Colonic mucosa (tissue), 4 donors: ENCODE data around the gene RPUSD4. TPM values are rescaled to one million over a fixed set of nuclear protein-coding genes. Genes with fewer than 3 reads are reported as not detected.

Experiments
- DNase-seq: peaks from one replicate; pipeline ENCODE4 v3.0.0-alpha.2; 2020
- H3K27ac ChIP-seq: fragments of 200-600 bp; one replicate; pipeline ENCODE4 v1.8.0; 2021
- H3K27me3 ChIP-seq: fragments of 200-600 bp; one replicate; pipeline ENCODE4 v1.8.0; 2021
- H3K36me3 ChIP-seq: fragments of 200-600 bp; one replicate; pipeline ENCODE4 v1.8.0; 2021
- H3K4me1 ChIP-seq: fragments of 200-600 bp; one replicate; pipeline ENCODE4 v1.8.0; 2021; ENCODE audit warnings: mild to moderate bottlenecking
- H3K4me3 ChIP-seq: fragments of 200-600 bp; one replicate; pipeline ENCODE4 v1.8.0; 2021
- H3K9ac ChIP-seq, 2 donors: one replicate each; pipeline ENCODE4 v1.7.0; 2013; ENCODE audit warnings: control low read depth in 2 of 2, low read depth in 2 of 2, low read length in 2 of 2
- H3K9me3 ChIP-seq: fragments of 200-600 bp; one replicate; pipeline ENCODE4 v1.8.0; 2021
- intact Hi-C: fragments of 100-400 bp; cut with DNase I; formaldehyde crosslinking; loops from one replicate; pipeline ENCODE4 v1.14.1; 2022
- total RNA-seq, 2 donors: library from RNA; stranded (reverse); fragmentation: NEBNext Ultra II Directional in 1 of 2; extraction: Animal tissue kit (Norgen Biotek cat#: 25700) in 1 of 2; gene quantifications; one replicate each; pipeline ENCODE4 v1.2.1, GENCODE V29; 2021
- TF ChIP-seq, protein P1 (sequence below): fragments of 200-600 bp; IDR thresholded peaks from one replicate; pipeline ENCODE4 v1.8.0; 2022; ENCODE audit warnings: antibody characterized with exemption, mild to moderate bottlenecking
- donor health status: healthy.
- donor health status: DM: no; HTN: no; CAD: no.
- donor health status: DM: no; HTN: no; CAD: no.

RPUSD4 gene
- total RNA-seq, 2 donors from 2014 or later = 14.4 to 25.1 TPM

DNA sequence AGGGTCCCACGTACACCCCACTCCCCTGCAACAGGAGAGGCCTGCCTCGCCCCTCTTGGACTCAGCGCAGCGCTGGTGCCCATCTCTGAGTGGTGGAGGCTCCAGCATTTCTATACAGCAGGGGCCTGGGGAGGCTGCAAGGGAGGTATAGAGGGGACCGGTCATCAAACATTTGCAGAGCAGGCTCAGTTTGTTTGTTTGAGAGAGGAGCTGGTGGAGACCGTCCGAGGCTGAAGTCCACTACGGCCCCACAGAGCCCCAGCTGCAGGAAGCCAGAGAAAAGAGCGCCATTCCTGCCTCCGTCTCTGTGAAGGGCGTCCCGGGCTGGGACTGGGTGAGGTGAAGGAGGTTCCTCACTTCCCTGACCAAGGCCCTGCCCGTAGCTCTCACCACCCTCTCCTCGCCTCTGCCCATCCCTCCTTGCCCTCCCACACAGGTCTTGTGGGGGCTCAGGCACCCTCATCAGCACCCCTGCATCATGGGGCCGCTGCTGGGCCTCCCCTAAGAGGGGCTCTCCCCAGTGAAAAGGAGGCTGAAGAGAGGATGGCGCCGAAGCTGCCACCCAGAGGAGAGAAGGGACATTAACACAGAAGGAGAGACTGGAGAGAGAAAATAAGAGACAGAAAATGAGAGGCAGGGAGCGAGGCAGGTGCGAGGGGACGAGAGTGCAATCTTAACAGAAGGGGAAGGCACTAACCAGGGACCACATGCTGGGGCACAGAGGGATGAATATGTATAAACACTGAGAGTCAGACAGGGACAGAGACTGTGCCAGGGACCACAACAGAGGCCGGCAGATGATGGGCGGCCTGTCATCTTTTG is 24.5 kb downstream of the RPUSD4 start:
- intact Hi-C loops = no loop called here
- H3K4me3 ChIP-seq = no peak overlapping the region
- DNase-seq = no peak
- H3K9ac ChIP-seq = no peak overlapping the region
- TF ChIP-seq, protein P1, sequence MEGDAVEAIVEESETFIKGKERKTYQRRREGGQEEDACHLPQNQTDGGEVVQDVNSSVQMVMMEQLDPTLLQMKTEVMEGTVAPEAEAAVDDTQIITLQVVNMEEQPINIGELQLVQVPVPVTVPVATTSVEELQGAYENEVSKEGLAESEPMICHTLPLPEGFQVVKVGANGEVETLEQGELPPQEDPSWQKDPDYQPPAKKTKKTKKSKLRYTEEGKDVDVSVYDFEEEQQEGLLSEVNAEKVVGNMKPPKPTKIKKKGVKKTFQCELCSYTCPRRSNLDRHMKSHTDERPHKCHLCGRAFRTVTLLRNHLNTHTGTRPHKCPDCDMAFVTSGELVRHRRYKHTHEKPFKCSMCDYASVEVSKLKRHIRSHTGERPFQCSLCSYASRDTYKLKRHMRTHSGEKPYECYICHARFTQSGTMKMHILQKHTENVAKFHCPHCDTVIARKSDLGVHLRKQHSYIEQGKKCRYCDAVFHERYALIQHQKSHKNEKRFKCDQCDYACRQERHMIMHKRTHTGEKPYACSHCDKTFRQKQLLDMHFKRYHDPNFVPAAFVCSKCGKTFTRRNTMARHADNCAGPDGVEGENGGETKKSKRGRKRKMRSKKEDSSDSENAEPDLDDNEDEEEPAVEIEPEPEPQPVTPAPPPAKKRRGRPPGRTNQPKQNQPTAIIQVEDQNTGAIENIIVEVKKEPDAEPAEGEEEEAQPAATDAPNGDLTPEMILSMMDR = no peak
- no peaks in the 10 kb centered on the region for H3K27me3 ChIP-seq
- no peaks in the 10 kb centered on the region for H3K36me3 ChIP-seq
- no peak overlapping the region for H3K27ac ChIP-seq
- no peaks in the 10 kb centered on the region for H3K4me1 ChIP-seq
- no peaks in the 10 kb centered on the region for H3K9me3 ChIP-seq

DNA sequence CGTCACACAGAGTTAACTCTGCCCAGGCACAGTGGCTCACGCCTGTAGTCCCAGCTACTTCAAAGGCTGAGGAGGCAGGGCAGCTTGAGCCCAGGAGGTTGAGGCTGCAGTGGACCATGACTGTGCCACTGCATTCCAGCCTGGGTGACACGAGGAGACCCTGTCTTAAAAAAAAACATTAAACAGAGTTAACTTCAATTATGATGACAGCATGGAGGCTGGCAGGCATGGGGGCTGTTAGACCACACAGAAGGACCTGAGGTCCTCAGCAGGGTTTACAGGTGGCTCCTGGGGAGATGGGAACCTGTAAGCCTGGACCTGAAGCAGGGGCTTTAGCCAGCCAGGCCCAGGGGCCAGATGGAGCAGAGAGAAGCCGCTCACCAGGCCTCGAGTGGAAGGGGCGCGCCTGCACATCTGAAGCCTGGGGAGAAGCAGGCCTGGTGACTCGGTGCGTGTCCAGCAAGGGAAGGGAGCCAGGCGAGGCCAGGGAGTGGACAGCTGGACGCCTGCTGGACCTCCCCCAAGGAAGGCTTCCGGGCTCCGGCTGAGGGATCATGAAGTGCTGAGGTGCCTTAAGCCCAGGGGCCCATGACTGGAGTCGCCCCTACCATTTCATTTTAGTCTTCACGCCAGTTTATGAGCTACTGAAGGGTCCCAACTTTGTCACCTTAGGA is 25.3 kb downstream of the RPUSD4 start:
- Histone ChIP-seq H3K4me3 (no peak overlapping the region), H3K36me3 (no peaks in the 10 kb centered on the region)

DNA sequence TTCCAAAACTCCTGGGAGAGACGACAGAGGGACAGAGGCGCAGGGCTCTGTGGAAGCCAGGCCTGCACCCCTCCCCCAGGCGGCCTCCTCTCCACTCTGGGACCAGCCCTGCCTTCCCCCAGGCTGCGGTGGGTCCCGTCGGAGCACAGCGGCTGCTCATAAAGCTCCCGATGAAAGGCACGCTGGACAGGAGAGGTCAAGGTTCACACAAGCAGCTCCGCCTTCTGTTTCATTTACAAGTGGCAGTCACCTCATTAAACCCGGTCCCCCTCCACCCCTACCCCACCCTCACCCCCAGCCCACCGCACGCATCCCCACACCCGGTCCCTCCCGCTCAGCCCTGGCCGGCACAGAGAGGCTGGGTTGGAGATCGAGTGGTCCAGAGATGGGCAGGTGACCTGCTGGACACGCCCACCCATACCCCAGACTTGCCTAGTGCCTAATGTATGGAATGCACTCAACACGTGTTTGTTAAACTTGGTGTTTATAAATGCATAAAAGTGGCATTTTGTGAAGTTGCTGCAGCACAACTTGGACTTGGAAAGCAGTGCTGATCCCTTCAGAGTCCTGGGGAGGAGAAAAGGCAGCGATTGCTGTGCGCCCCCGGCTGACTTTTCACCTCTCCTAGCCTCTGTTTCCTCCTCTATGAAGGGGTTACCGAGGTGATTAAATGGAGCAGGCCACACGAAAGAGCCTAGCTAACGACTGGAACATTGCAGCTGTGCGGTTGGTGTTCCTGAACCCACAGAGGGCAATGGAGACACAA is 26.0 kb downstream of the RPUSD4 start:
- H3K4me3 ChIP-seq = no peak overlapping the region
- no peak for DNase-seq
- no peaks in the 10 kb centered on the region for H3K36me3 ChIP-seq
- no peak overlapping the region for H3K9ac ChIP-seq
- H3K27me3 ChIP-seq = no peaks in the 10 kb centered on the region
- H3K4me1 ChIP-seq = no peaks in the 10 kb centered on the region
- intact Hi-C loops = no loop called here
- H3K27ac ChIP-seq = no peak overlapping the region
- H3K9me3 ChIP-seq = no peaks in the 10 kb centered on the region
- TF ChIP-seq, protein P1 = no peak

More for the DNA sequence above, 25.3 kb downstream of the RPUSD4 start:
- Histone ChIP-seq H3K27ac (no peak overlapping the region), H3K27me3 (no peaks in the 10 kb centered on the region), H3K9ac (no peak overlapping the region), H3K4me1 (no peaks in the 10 kb centered on the region), H3K9me3 (no peaks in the 10 kb centered on the region)
- TF ChIP-seq, protein P1 = no peak
- intact Hi-C loops = no loop called here
- DNase-seq = no peak

DNA sequence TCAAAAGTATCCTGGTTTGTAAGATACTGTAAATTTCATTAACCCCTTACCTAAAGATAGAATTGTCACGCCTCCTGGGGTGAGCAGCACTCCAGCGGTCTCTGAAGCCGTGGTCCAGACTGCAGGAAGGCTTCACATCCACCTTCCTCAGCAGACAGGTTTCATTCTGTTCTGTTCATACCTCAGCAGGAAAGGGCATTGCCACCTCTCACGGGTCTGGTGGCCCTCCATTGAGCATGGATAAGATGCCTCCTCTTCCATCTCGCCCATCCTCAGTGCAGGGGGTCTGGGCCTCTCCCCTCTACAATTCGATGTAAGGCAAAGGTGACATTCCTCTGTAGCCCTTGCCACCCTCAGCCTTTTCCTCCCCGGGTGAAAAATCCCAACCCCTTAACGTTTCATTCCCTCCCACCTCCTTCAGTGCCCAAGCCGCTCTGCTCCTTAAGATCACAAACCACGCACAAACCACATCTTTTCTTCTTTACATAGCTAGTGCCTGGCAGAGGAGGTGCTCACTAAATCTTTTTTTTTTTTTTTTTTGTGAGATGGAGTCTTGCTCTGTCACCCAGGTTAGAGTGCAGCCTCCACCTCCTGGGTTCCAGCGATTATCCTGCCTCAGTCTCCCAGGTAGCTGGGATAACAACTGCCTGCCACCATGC is 28.5 kb downstream of the RPUSD4 start:
- no peak overlapping the region for H3K4me3 ChIP-seq
- TF ChIP-seq, protein P1 = no peak
- no peak for DNase-seq
- no peak overlapping the region for H3K9ac ChIP-seq
- H3K36me3 ChIP-seq = no peaks in the 10 kb centered on the region
- H3K4me1 ChIP-seq = no peaks in the 10 kb centered on the region
- intact Hi-C loops = no loop called here
- no peaks in the 10 kb centered on the region for H3K27me3 ChIP-seq
- H3K9me3 ChIP-seq = no peaks in the 10 kb centered on the region
- H3K27ac ChIP-seq = no peak overlapping the region
